Vagina (tissue), 2 donors: ENCODE results near the gene ZNRF1. TPM values are rescaled to one million over a fixed set of nuclear protein-coding genes. Genes with fewer than 3 reads are reported as not detected.

Source experiments
- DNase-seq, 2 donors: peaks; one replicate each; pipeline ENCODE4 v3.0.0-alpha.2; 2017; ENCODE audit errors: extremely low spot score in 2 of 2
- H3K27ac ChIP-seq: fragments of 200-600 bp; sonication (generic); one replicate; pipeline ENCODE4 v1.5.1; 2019
- H3K27me3 ChIP-seq: fragments of 200-600 bp; sonication (generic); one replicate; pipeline ENCODE4 v1.5.1; 2019
- H3K36me3 ChIP-seq, 2 donors: fragments of 200-600 bp; sonication (generic); one replicate each; pipeline ENCODE4 v1.5.1; 2017 to 2019
- H3K4me1 ChIP-seq: fragments of 200-600 bp; sonication (generic); one replicate; pipeline ENCODE4 v1.5.1; 2019
- H3K4me3 ChIP-seq, 2 donors: fragments of 200-600 bp; sonication (generic); 1 replicate in 1 of 2; 2 replicates in 1 of 2; pipeline ENCODE4 v1.5.1; 2016 to 2019
- H3K9me3 ChIP-seq: fragments of 200-600 bp; sonication (generic); one replicate; pipeline ENCODE4 v1.5.1; 2019
- POLR2A ChIP-seq, 2 donors: fragments of 450-650 bp; IDR thresholded peaks; one replicate each; pipeline ENCODE4 v1.6.1; 2017; ENCODE audit warnings: antibody characterized with exemption in 2 of 2, mild to moderate bottlenecking in 2 of 2, moderate library complexity in 2 of 2
- POLR2AphosphoS5 ChIP-seq, 2 donors: sonication (generic); formaldehyde crosslinking; IDR thresholded peaks; one replicate each; pipeline ENCODE4 v1.9.0; 2017; ENCODE audit warnings: antibody characterized with exemption in 2 of 2, mild to moderate bottlenecking in 2 of 2, low read depth in 1 of 2; ENCODE audit not compliant: insufficient read depth in 1 of 2
- intact Hi-C: fragments of 100-400 bp; cut with DNase I; formaldehyde crosslinking; loops from one replicate; pipeline ENCODE4 v1.15.1; 2023
- total RNA-seq: library from RNA; depleted of rRNA; stranded (reverse); fragments of >200 nt; gene quantifications from one replicate; pipeline ENCODE4 v1.2.3, GENCODE V29; 2016
- TF ChIP-seq, protein P1 (sequence below), 3 experiments: fragments of 450-650 bp in 2 of 3; fragments of 200-600 bp in 1 of 3; sonication (generic) in 1 of 3; IDR thresholded peaks; one replicate each; pipeline ENCODE4 v1.5.1; 2017 to 2019; ENCODE audit warnings: antibody characterized with exemption in 3 of 3, mild to moderate bottlenecking in 2 of 3, moderate library complexity in 2 of 3

Gene ZNRF1
- total RNA-seq, 1 donor from 2014 or later: 20.1 TPM

- Histone ChIP-seq H3K36me3 (no peaks in the 10 kb centered on the region), H3K27ac (peak overlapping the region; percentile 50), H3K4me3 (no peak overlapping the region), H3K4me1 (peaks cover 50% of the 10 kb centered on the region), H3K27me3 (no peaks in the 10 kb centered on the region), H3K9me3 (no peaks in the 10 kb centered on the region)
- no peak for TF ChIP-seq POLR2A (IDR thresholded peaks at IDR 0.05)
- TF ChIP-seq POLR2AphosphoS5 (IDR thresholded peaks at IDR 0.05; ENCODE audit: insufficient read depth in 1 of 2, low read depth in 1 of 2): peak in 1 of 2 donors; percentile 68
- TF ChIP-seq, protein P1, sequence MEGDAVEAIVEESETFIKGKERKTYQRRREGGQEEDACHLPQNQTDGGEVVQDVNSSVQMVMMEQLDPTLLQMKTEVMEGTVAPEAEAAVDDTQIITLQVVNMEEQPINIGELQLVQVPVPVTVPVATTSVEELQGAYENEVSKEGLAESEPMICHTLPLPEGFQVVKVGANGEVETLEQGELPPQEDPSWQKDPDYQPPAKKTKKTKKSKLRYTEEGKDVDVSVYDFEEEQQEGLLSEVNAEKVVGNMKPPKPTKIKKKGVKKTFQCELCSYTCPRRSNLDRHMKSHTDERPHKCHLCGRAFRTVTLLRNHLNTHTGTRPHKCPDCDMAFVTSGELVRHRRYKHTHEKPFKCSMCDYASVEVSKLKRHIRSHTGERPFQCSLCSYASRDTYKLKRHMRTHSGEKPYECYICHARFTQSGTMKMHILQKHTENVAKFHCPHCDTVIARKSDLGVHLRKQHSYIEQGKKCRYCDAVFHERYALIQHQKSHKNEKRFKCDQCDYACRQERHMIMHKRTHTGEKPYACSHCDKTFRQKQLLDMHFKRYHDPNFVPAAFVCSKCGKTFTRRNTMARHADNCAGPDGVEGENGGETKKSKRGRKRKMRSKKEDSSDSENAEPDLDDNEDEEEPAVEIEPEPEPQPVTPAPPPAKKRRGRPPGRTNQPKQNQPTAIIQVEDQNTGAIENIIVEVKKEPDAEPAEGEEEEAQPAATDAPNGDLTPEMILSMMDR (IDR thresholded peaks at IDR 0.05): no peak
- no peak for DNase-seq
- intact Hi-C loops: loop anchor here (5.0 kb wide), 1 partner anchor 43 kb away; no protein-coding TSS in a partner anchor
These were observed 46.1 kb downstream of the ZNRF1 start for GRCh38 chr16:75044800-75045361.

GRCh38 chr16:75045424-75045823, 46.6 kb downstream of the ZNRF1 start:
- Histone ChIP-seq H3K36me3 (no peaks in the 10 kb centered on the region), H3K4me1 (peaks cover 50% of the 10 kb centered on the region), H3K27me3 (no peaks in the 10 kb centered on the region), H3K9me3 (no peaks in the 10 kb centered on the region), H3K27ac (peak overlapping the region; percentile 50), H3K4me3 (no peak overlapping the region)
- DNase-seq: no peak
- intact Hi-C loops: no loop called here
- no peak for TF ChIP-seq POLR2A (IDR thresholded peaks at IDR 0.05)
- TF ChIP-seq, protein P1 (IDR thresholded peaks at IDR 0.05): no peak
- TF ChIP-seq POLR2AphosphoS5 (IDR thresholded peaks at IDR 0.05; ENCODE audit: insufficient read depth in 1 of 2, low read depth in 1 of 2): no peak

DNA sequence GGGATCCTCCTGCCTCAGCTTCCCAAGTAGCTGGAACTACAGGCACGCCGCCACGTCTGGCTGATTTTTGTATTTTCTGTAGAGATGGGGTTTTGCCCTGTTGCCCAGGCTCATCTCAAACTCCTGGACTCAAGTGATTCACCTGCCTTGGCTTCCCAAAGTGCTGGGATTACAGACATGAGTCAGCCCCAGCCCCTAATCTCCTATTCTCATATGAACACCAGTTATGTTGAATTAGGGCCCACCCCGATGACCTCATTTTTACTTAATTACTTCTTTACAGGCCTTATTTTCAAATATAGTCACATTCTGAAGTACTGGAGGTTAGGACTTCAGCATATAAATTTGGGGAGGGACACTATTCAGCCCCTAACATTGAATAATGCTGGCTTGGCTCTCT, 49.2 kb downstream of the ZNRF1 start:
- Histone ChIP-seq H3K36me3 (no peaks in the 10 kb centered on the region), H3K4me3 (no peak overlapping the region), H3K27me3 (no peaks in the 10 kb centered on the region), H3K4me1 (peaks cover 43% of the 10 kb centered on the region), H3K9me3 (no peaks in the 10 kb centered on the region), H3K27ac (no peak overlapping the region)
- TF ChIP-seq POLR2AphosphoS5 (IDR thresholded peaks at IDR 0.05; ENCODE audit: insufficient read depth in 1 of 2, low read depth in 1 of 2): no peak
- intact Hi-C loops: no loop called here
- DNase-seq: no peak

GRCh38 chr16:75048530-75048929, 49.7 kb downstream of the ZNRF1 start:
- Histone ChIP-seq H3K27me3 (no peaks in the 10 kb centered on the region), H3K27ac (no peak overlapping the region), H3K36me3 (no peaks in the 10 kb centered on the region), H3K9me3 (no peaks in the 10 kb centered on the region), H3K4me1 (peaks cover 43% of the 10 kb centered on the region), H3K4me3 (no peak overlapping the region)
- DNase-seq: no peak
- intact Hi-C loops: no loop called here
- TF ChIP-seq POLR2AphosphoS5 (IDR thresholded peaks at IDR 0.05; ENCODE audit: insufficient read depth in 1 of 2, low read depth in 1 of 2) (no peak), POLR2A (IDR thresholded peaks at IDR 0.05) (no peak)
- TF ChIP-seq, protein P1 (IDR thresholded peaks at IDR 0.05): no peak

- H3K27ac ChIP-seq: no peak overlapping the region
- H3K36me3 ChIP-seq: no peaks in the 10 kb centered on the region
- no peak overlapping the region for H3K4me3 ChIP-seq
- DNase-seq: no peak
- TF ChIP-seq, protein P1 (IDR thresholded peaks at IDR 0.05): no peak
- TF ChIP-seq POLR2AphosphoS5 (IDR thresholded peaks at IDR 0.05; ENCODE audit: insufficient read depth in 1 of 2, low read depth in 1 of 2) (no peak), POLR2A (IDR thresholded peaks at IDR 0.05) (no peak)
- peaks cover 40% of the 10 kb centered on the region for H3K4me1 ChIP-seq
- H3K27me3 ChIP-seq: no peaks in the 10 kb centered on the region
- H3K9me3 ChIP-seq: no peaks in the 10 kb centered on the region
- intact Hi-C loops: no loop called here
These were observed 53.8 kb downstream of the ZNRF1 start for GRCh38 chr16:75052481-75053202.
